SU-DHL-6 (cell line): ENCODE results near the gene PTPRG.

Experiments used
- CTCF ChIP-seq: fragments of 200-600 bp; sonication (generic); IDR thresholded peaks from one replicate; pipeline ENCODE4 v1.5.1; 2017; ENCODE audit warnings: antibody characterized with exemption, mild to moderate bottlenecking, low read length, moderate library complexity; ENCODE audit not compliant: insufficient read depth, poor library complexity, severe bottlenecking
- EZH2phosphoT487 ChIP-seq: fragments of 200-600 bp; sonication (generic), shearing (Covaris generic); conservative IDR thresholded peaks from 2 replicates; pipeline ENCODE4 v1.6.1; 2018; ENCODE audit warnings: mild to moderate bottlenecking, antibody characterized with exemption, low read length, moderate library complexity, mixed read lengths

- no peak for TF ChIP-seq CTCF
- TF ChIP-seq EZH2phosphoT487 = no peak
These were observed 336.5 kb downstream of the PTPRG start for GRCh38 chr3:61897848-61898247.
